D721Med (cell line): ENCODE results near the gene GALNS.

Experiments
- DNase-seq: peaks from one replicate; pipeline ENCODE4 v3.0.0; 2011; ENCODE audit warnings: low spot score; ENCODE audit not compliant: insufficient read length
- FAIRE-seq: peaks from 2 replicates; lab custom pipeline; 2011; peaks lifted over from hg19 to GRCh38; lab: Jason Lieb, UNC
- TF ChIP-seq, protein P1 (sequence below): IDR thresholded peaks from 2 replicates; pipeline ENCODE4 v1.5.1; 2012; ENCODE audit warnings: mild to moderate bottlenecking, control low read depth; ENCODE audit not compliant: insufficient read depth; ENCODE audit errors: missing control alignments

GALNS gene

DNA sequence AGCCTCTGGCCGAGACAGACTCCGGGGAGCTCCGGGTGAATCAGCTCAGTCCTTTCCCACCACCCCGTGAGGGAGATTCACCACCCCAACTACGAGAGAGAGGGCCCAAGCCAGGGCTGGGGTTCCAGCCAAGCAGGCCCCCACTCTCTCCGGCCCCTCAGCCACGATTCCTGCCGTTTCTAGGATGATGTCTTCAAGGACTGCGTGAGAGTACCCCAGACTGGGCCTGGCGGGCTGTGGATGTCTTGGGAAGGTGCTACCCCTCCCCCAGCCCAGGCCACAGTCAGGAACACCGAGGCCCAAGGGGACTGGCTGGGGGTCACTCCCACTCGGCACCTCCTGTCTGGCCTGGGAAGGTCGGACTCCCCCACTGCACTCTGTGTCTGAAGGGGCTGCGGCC, 31.3 kb upstream of the GALNS start:
- DNase-seq (no peak), FAIRE-seq (no peak)
- TF ChIP-seq, protein P1, sequence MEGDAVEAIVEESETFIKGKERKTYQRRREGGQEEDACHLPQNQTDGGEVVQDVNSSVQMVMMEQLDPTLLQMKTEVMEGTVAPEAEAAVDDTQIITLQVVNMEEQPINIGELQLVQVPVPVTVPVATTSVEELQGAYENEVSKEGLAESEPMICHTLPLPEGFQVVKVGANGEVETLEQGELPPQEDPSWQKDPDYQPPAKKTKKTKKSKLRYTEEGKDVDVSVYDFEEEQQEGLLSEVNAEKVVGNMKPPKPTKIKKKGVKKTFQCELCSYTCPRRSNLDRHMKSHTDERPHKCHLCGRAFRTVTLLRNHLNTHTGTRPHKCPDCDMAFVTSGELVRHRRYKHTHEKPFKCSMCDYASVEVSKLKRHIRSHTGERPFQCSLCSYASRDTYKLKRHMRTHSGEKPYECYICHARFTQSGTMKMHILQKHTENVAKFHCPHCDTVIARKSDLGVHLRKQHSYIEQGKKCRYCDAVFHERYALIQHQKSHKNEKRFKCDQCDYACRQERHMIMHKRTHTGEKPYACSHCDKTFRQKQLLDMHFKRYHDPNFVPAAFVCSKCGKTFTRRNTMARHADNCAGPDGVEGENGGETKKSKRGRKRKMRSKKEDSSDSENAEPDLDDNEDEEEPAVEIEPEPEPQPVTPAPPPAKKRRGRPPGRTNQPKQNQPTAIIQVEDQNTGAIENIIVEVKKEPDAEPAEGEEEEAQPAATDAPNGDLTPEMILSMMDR = no peak

- FAIRE-seq (no peak), DNase-seq (no peak)
- TF ChIP-seq, protein P1 = no peak
Measured at GRCh38 chr16:88886845-88887521, 30.2 kb upstream of the GALNS start.

DNA sequence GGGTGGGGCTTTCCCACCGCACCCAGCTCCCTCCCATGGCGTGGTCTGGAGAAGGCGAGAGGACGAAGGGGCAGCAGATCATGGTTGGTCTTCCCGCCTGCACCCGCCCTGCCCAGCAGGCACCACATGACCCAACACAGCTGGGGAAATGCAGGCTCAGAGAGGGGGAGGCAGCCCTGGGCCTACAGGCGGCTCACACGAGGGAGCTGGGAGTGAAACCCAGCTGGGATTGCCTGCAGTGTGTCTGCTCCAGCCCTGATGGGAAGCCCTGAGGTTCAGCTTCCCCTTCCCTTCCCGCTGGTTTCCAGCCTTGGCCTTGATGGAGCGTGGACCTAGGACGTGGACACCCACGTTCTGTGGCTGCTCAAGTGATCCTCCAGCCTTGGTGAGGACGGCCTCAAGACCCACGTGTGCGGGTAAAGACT, 29.7 kb upstream of the GALNS start:
- FAIRE-seq (no peak), DNase-seq (no peak)
- TF ChIP-seq, protein P1 = no peak

DNA sequence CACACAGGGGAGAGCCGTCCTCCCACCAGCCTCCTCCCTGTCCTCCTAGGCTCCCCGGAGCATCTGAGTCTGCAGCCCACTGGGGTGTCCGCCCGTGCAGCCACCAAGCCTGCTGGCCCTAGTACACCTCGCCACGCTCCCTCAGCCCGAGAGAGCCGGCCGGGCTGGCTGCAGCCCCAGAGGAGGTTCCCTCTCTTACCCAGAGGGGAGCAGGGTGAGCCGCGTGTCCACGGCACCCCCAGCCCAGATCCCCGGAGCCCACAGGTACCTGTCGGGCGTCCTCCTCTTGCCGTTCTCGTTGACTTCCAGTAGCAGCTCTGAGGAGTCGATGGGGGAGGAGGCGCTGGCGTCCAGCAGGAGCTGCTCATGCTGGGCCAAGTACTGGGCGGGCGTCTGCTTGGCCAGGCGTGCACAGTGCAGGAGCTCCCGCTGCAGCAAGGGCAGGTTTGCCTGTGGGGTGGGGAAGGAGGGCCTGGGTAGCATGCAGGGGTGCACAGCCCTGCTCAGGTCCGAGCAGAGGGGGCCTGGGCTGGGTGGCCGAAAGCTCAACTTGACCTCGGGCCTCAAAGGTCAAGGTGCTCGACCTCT, 29.0 kb upstream of the GALNS start:
- TF ChIP-seq, protein P1 = no peak
- FAIRE-seq = no peak

GRCh38 chr16:88884569-88885271, 28.0 kb upstream of the GALNS start:
- TF ChIP-seq, protein P1 = no peak
- DNase-seq (no peak), FAIRE-seq (no peak)

More for the DNA sequence above, 29.0 kb upstream of the GALNS start:
- no peak for DNase-seq

DNA sequence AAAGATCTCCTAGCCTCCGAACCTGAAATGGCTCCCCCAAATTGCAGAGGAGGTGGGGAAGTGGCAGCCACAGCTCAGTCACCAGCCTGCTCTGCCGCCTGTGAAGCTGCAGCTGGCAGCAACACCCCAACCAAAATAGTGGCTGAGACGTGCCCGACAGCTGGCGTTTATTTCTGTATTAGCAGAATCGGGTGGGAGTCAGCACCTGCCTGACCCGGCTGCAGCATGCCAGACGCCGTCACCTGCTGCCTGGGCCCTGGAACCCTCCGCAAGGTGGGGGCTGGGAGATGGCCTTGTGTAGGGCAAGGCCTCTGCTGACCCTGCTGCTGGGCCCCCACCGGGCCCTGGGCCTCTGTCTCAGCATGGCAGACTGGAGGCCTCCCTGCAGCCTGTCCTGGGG, 27.2 kb upstream of the GALNS start:
- FAIRE-seq (no peak), DNase-seq (no peak)
- TF ChIP-seq, protein P1 = no peak
